ENCODE results near the gene ISM2.
A peak's percentile ranks its signal among the peaks of the same experiment; 100 is the strongest.

ISM2 gene

GRCh38 chr14:77457522-77458248, 40.9 kb downstream of the ISM2 start, which contains the start of the genes AHSA1 and VIPAS39:
Gene AHSA1 (plus strand): TSS chr14:77458093. CDS start chr14:77458190, 97 bp downstream.
Gene VIPAS39 (minus strand): TSS chr14:77457601. CDS start chr14:77454102, 3,499 bp downstream.
- peak; percentile 77 for TF ChIP-seq MYC (IDR thresholded peaks at IDR 0.05; ENCODE audit: low read depth, low read length)
- TF ChIP-seq, protein P1, sequence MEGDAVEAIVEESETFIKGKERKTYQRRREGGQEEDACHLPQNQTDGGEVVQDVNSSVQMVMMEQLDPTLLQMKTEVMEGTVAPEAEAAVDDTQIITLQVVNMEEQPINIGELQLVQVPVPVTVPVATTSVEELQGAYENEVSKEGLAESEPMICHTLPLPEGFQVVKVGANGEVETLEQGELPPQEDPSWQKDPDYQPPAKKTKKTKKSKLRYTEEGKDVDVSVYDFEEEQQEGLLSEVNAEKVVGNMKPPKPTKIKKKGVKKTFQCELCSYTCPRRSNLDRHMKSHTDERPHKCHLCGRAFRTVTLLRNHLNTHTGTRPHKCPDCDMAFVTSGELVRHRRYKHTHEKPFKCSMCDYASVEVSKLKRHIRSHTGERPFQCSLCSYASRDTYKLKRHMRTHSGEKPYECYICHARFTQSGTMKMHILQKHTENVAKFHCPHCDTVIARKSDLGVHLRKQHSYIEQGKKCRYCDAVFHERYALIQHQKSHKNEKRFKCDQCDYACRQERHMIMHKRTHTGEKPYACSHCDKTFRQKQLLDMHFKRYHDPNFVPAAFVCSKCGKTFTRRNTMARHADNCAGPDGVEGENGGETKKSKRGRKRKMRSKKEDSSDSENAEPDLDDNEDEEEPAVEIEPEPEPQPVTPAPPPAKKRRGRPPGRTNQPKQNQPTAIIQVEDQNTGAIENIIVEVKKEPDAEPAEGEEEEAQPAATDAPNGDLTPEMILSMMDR (IDR thresholded peaks at IDR 0.05; ENCODE audit: low read depth, low read length) = no peak
- peak; percentile 75 for TF ChIP-seq POLR2A (IDR thresholded peaks at IDR 0.05; ENCODE audit: extremely low read depth, insufficient read length)
- TF ChIP-seq, protein P2, sequence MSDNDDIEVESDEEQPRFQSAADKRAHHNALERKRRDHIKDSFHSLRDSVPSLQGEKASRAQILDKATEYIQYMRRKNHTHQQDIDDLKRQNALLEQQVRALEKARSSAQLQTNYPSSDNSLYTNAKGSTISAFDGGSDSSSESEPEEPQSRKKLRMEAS (IDR thresholded peaks at IDR 0.05; ENCODE audit: low read depth, low read length) = peak; percentile 82
- DNase-seq (ENCODE audit: low read depth) = peak; percentile 99
- H3K4me3 ChIP-seq (ENCODE audit: low read depth, low read length) = peak within 1 kb of the TSS; percentile 81

DNA sequence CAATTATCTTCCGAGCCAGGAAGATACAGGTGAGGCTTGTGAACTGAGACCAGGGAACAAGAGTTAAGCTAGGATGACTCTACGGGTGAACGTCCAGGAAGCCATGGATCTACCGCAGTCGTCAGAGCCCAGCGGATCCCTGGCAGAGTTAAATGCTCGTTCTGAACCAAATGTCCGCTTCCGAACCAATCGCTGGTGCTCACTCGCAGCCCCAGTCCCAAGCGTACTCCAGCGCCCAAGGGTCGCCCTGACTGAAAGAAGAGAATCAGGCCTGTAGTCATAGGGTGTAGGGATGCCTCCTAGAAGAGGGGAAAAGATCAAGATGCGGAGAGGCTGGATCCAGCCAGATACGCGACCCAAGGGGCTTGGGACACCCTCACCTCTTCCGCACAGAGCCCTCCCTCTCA, 41.5 kb downstream of the ISM2 start:
- H3K4me3 ChIP-seq (ENCODE audit: low read depth, low read length) = peak overlapping the region; percentile 81
- TF ChIP-seq MYC (IDR thresholded peaks at IDR 0.05; ENCODE audit: low read depth, low read length) (no peak), POLR2A (IDR thresholded peaks at IDR 0.05; ENCODE audit: extremely low read depth, insufficient read length) (no peak)
- TF ChIP-seq, protein P1 (IDR thresholded peaks at IDR 0.05; ENCODE audit: low read depth, low read length) = no peak
- TF ChIP-seq, protein P2 (IDR thresholded peaks at IDR 0.05; ENCODE audit: low read depth, low read length) = no peak
- DNase-seq (ENCODE audit: low read depth) = no peak

- H3K4me3 ChIP-seq (ENCODE audit: low read depth, low read length) = peak overlapping the region; percentile 81
- DNase-seq (ENCODE audit: low read depth) = no peak
- no peak for TF ChIP-seq POLR2A (IDR thresholded peaks at IDR 0.05; ENCODE audit: extremely low read depth, insufficient read length)
Observed at GRCh38 chr14:77455966-77456640, 42.5 kb downstream of the ISM2 start.

DNA sequence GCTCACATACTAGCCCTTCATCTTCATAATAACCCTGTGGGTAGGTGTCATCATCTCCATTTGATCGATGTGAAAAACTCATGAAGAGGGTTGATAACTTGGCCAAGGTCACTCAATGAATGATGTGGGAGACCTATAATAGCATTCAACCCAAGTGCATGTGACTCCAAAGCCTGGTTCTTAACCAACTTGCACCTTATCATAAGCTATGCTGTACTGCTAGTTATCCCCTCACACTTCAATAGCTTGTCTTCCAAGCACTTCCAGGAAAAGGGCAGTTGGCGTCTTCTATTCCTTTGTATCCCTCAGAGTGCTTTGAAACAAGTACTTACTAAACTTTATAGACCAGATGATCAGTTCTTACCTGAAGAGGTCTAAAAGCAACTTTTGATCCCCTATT, 56.4 kb downstream of the ISM2 start:
- DNase-seq (ENCODE audit: low read depth) = no peak
- TF ChIP-seq, protein P1 (IDR thresholded peaks at IDR 0.05; ENCODE audit: low read depth, low read length) = no peak
- TF ChIP-seq, protein P2 (IDR thresholded peaks at IDR 0.05; ENCODE audit: low read depth, low read length) = no peak
- TF ChIP-seq MYC (IDR thresholded peaks at IDR 0.05; ENCODE audit: low read depth, low read length) = no peak
- no peak for TF ChIP-seq POLR2A (IDR thresholded peaks at IDR 0.05; ENCODE audit: extremely low read depth, insufficient read length)
- H3K4me3 ChIP-seq (ENCODE audit: low read depth, low read length) = no peak overlapping the region

GRCh38 chr14:77439861-77440260, 58.8 kb downstream of the ISM2 start:
- H3K4me3 ChIP-seq (ENCODE audit: low read depth, low read length) = no peak overlapping the region
- DNase-seq (ENCODE audit: low read depth) = no peak
- TF ChIP-seq, protein P1 (IDR thresholded peaks at IDR 0.05; ENCODE audit: low read depth, low read length) = no peak
- TF ChIP-seq MYC (IDR thresholded peaks at IDR 0.05; ENCODE audit: low read depth, low read length) = no peak
- TF ChIP-seq, protein P2 (IDR thresholded peaks at IDR 0.05; ENCODE audit: low read depth, low read length) = no peak
- no peak for TF ChIP-seq POLR2A (IDR thresholded peaks at IDR 0.05; ENCODE audit: extremely low read depth, insufficient read length)

- DNase-seq (ENCODE audit: low read depth) = no peak
- no peak overlapping the region for H3K4me3 ChIP-seq (ENCODE audit: low read depth, low read length)
- TF ChIP-seq, protein P1 (IDR thresholded peaks at IDR 0.05; ENCODE audit: low read depth, low read length) = no peak
- TF ChIP-seq POLR2A (IDR thresholded peaks at IDR 0.05; ENCODE audit: extremely low read depth, insufficient read length) (no peak), MYC (IDR thresholded peaks at IDR 0.05; ENCODE audit: low read depth, low read length) (no peak)
- TF ChIP-seq, protein P2 (IDR thresholded peaks at IDR 0.05; ENCODE audit: low read depth, low read length) = no peak
Observed at GRCh38 chr14:77438596-77438995, 60.0 kb downstream of the ISM2 start.

Data from NB4 (cell line).